OCI-LY1 (cell line): Measurements from ENCODE around the gene VAMP4.

ENCODE experiments used
- EZH2 ChIP-seq: fragments of 200-600 bp; sonication (generic), shearing (Covaris generic); IDR thresholded peaks from 2 replicates; pipeline ENCODE4 v1.8.0; 2017; ENCODE audit warnings: borderline replicate concordance, mixed run types, mild to moderate bottlenecking, antibody characterized with exemption, low read length, moderate library complexity, mixed read lengths
- TF ChIP-seq, protein P1 (sequence below): fragments of 200-600 bp; sonication (generic), shearing (Covaris generic); IDR thresholded peaks from 2 replicates; pipeline ENCODE4 v1.5.1; 2017; ENCODE audit warnings: mild to moderate bottlenecking, antibody characterized with exemption, low read length, moderate library complexity, mixed read lengths

DNA sequence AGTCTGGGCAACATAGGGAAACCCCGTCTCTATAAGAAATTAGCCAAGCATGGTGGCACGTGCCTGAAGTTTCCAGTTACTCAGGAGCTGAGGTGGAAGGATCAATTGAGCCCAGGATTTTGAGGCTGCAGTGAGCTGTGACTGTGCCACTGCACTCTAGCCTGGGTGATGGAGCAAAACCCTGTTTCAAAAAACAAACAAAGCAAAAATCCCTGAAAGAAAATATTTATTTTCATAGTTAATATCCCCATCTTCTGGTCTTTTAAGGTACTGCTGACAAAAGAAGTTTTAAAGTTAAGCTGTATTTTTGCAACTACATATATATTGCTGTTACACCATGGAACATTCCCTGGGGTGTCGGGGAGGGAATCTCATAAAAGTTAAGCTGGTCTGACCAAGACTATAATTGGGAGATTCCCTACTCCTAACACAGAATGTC lies 26.0 kb downstream of the VAMP4 start:
- TF ChIP-seq, protein P1, sequence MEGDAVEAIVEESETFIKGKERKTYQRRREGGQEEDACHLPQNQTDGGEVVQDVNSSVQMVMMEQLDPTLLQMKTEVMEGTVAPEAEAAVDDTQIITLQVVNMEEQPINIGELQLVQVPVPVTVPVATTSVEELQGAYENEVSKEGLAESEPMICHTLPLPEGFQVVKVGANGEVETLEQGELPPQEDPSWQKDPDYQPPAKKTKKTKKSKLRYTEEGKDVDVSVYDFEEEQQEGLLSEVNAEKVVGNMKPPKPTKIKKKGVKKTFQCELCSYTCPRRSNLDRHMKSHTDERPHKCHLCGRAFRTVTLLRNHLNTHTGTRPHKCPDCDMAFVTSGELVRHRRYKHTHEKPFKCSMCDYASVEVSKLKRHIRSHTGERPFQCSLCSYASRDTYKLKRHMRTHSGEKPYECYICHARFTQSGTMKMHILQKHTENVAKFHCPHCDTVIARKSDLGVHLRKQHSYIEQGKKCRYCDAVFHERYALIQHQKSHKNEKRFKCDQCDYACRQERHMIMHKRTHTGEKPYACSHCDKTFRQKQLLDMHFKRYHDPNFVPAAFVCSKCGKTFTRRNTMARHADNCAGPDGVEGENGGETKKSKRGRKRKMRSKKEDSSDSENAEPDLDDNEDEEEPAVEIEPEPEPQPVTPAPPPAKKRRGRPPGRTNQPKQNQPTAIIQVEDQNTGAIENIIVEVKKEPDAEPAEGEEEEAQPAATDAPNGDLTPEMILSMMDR, result peak; percentile 47; the same call in 1 of the 2 replicates
- no peak for TF ChIP-seq EZH2
